CD14-positive monocyte (primary cell): ENCODE data around the gene MAP1LC3C. TPM values are rescaled to one million over a fixed set of nuclear protein-coding genes. Genes with fewer than 3 reads are reported as not detected.

ENCODE experiments used
- DNase-seq, 3 donors: peaks; one replicate each; pipeline ENCODE4 v3.0.0-alpha.2; 2011 to 2022
- H2AFZ ChIP-seq: 2 replicates; pipeline ENCODE4 v1.6.0; 2012; ENCODE audit warnings: mild to moderate bottlenecking, low read depth, low read length, inconsistent platforms; ENCODE audit not compliant: insufficient read depth, poor library complexity, severe bottlenecking
- H3K27ac ChIP-seq, 2 donors: 1 replicate in 1 of 2; 2 replicates in 1 of 2; pipeline ENCODE4 v1.5.1; 2012 to 2013; ENCODE audit warnings: low read length in 2 of 2, control low read depth in 1 of 2, inconsistent platforms in 1 of 2, low read depth in 1 of 2, mild to moderate bottlenecking in 1 of 2
- H3K27me3 ChIP-seq, 2 donors: one replicate each; pipeline versions ENCODE4 v1.6.0 to v1.6.1; 2011 to 2013; ENCODE audit warnings: low read length in 2 of 2; ENCODE audit not compliant: control insufficient read depth in 2 of 2, insufficient read depth in 2 of 2
- H3K36me3 ChIP-seq, 2 donors: replicated peaks in 1 of 2; 1 replicate in 1 of 2; 2 replicates in 1 of 2; pipeline versions ENCODE4 v1.5.1 to v1.6.1; 2012 to 2013; ENCODE audit warnings: low read length in 2 of 2, control low read depth in 1 of 2, inconsistent platforms in 1 of 2, mild to moderate bottlenecking in 1 of 2; ENCODE audit not compliant: insufficient read depth in 2 of 2, control insufficient read depth in 1 of 2
- H3K4me1 ChIP-seq, 2 donors: 1 replicate in 1 of 2; 2 replicates in 1 of 2; pipeline versions ENCODE4 v1.5.1 to v1.6.1; 2012 to 2013; ENCODE audit warnings: low read length in 2 of 2, control low read depth in 1 of 2, inconsistent platforms in 1 of 2, mild to moderate bottlenecking in 1 of 2, moderate library complexity in 1 of 2; ENCODE audit not compliant: insufficient read depth in 2 of 2, control insufficient read depth in 1 of 2
- H3K4me2 ChIP-seq: replicated peaks from 2 replicates; pipeline ENCODE3; 2012; ENCODE audit warnings: low read length, moderate library complexity, mild to moderate bottlenecking; ENCODE audit not compliant: poor library complexity, severe bottlenecking; ENCODE audit errors: extremely low read depth
- H3K4me3 ChIP-seq, 3 experiments: fragments of 200-600 bp in 1 of 3; sonication (generic) in 1 of 3; replicated peaks in 1 of 3; 1 replicate in 2 of 3; 2 replicates in 1 of 3; pipeline ENCODE4 v1.5.1; 2011 to 2013; ENCODE audit warnings: low read length in 3 of 3, mild to moderate bottlenecking in 3 of 3, control low read depth in 2 of 3, low read depth in 2 of 3, inconsistent platforms in 1 of 3, moderate library complexity in 1 of 3
- H3K79me2 ChIP-seq: 2 replicates; pipeline ENCODE4 v1.6.0; 2012; ENCODE audit warnings: mild to moderate bottlenecking, control low read depth, inconsistent platforms, low read length, moderate library complexity; ENCODE audit not compliant: insufficient read depth
- H3K9ac ChIP-seq: 2 replicates; pipeline ENCODE4 v1.6.0; 2017; ENCODE audit warnings: low read length, mild to moderate bottlenecking; ENCODE audit not compliant: insufficient read depth, poor library complexity, severe bottlenecking
- H3K9me3 ChIP-seq, 2 donors: replicated peaks in 1 of 2; 1 replicate in 1 of 2; 2 replicates in 1 of 2; pipeline versions ENCODE4 v1.5.1 to v1.6.1; 2012 to 2013; ENCODE audit warnings: low read length in 2 of 2, control low read depth in 1 of 2; ENCODE audit not compliant: control insufficient read depth in 1 of 2, insufficient read depth in 1 of 2
- H4K20me1 ChIP-seq: 2 replicates; pipeline ENCODE4 v1.6.0; 2012; ENCODE audit warnings: mild to moderate bottlenecking, low read length, control low read depth, moderate library complexity; ENCODE audit not compliant: insufficient read depth
- H3K27ac Mint-ChIP-seq, 7 donors: one replicate each; pipeline ENCODE4 v1.8.0; 2020; ENCODE audit warnings: mild to moderate bottlenecking in 7 of 7, mixed read lengths in 7 of 7, moderate library complexity in 6 of 7, inconsistent platforms in 2 of 7
- H3K27me3 Mint-ChIP-seq, 3 donors: one replicate each; pipeline ENCODE4 v1.8.0; 2021 to 2022; ENCODE audit warnings: low read depth in 3 of 3, mild to moderate bottlenecking in 3 of 3, mixed read lengths in 3 of 3, moderate library complexity in 3 of 3, inconsistent platforms in 1 of 3
- H3K36me3 Mint-ChIP-seq, 2 donors: one replicate each; pipeline ENCODE4 v1.8.0; 2020; ENCODE audit warnings: mixed read lengths in 2 of 2, inconsistent platforms in 1 of 2, mild to moderate bottlenecking in 1 of 2
- H3K4me1 Mint-ChIP-seq: one replicate; pipeline ENCODE4 v1.8.0; 2020; ENCODE audit warnings: mild to moderate bottlenecking, mixed read lengths
- H3K4me3 Mint-ChIP-seq, 2 donors: one replicate each; pipeline ENCODE4 v1.8.0; 2020; ENCODE audit warnings: mild to moderate bottlenecking in 2 of 2, mixed read lengths in 2 of 2, moderate library complexity in 1 of 2
- H3K9me3 Mint-ChIP-seq, 7 donors: one replicate each; pipeline ENCODE4 v1.8.0; 2020 to 2022; ENCODE audit warnings: mixed read lengths in 7 of 7, mild to moderate bottlenecking in 6 of 7, moderate library complexity in 6 of 7, inconsistent platforms in 2 of 7
- WGBS: methylation state at CpG from one replicate; pipeline ENCODE4 v1.1.5; 2013; ENCODE audit warnings: missing lambda C conversion rate; ENCODE audit not compliant: insufficient coverage; 5-methylcytosine and 5-hydroxymethylcytosine counted together
- intact Hi-C, 2 donors: fragments of 100-400 bp; cut with micrococcal nuclease; formaldehyde crosslinking; loops; one replicate each; pipeline versions ENCODE4 v1.15.0 to v1.15.1; 2023
- polyA plus RNA-seq, 3 donors: library from polyadenylated mRNA; depleted of rRNA in 1 of 3; unstranded in 2 of 3; stranded (reverse) in 1 of 3; fragments of 300-500 nt in 2 of 3; fragments of >200 nt in 1 of 3; fragmentation: Illumina TruSeq in 2 of 3; gene quantifications; 1 replicate in 2 of 3; 2 replicates in 1 of 3; pipeline ENCODE4 v1.2.3, GENCODE V29; 2012 to 2021
- TF ChIP-seq, protein P1 (sequence below): fragments of 200-600 bp; IDR thresholded peaks from one replicate; pipeline ENCODE4 v1.8.0; 2022; ENCODE audit warnings: antibody characterized with exemption, mild to moderate bottlenecking

MAP1LC3C gene
- polyA plus RNA-seq, 3 donors: 0.07 TPM; not detected in 2

DNA sequence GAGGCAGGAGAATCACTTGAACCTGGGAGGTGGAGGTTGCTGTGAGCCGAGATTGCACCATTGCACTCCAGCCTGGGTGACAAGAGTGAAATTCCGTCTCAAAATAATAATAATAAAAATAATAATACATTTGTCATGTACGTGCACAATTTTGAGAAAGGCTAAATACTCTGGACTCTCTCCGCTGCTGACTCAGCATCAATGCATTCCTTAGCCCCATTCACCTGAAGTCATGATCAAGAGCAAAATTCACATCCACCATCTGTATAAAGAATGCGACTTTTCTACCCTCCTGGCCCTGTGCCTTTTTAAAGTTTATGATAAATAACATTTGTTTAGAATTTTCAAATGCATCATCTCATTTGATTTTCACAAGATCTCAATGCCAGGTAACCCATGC lies 35.5 kb upstream of the MAP1LC3C start:
- no peaks in the 10 kb centered on the region for H3K36me3 Mint-ChIP-seq
- Histone ChIP-seq H3K9me3 (no peaks in the 10 kb centered on the region), H3K4me3 (no peak overlapping the region), H2AFZ (no peak overlapping the region), H3K9ac (no peak overlapping the region), H4K20me1 (no peaks in the 10 kb centered on the region), H3K27ac (no peak overlapping the region), H3K4me2 (no peak overlapping the region), H3K79me2 (no peaks in the 10 kb centered on the region), H3K36me3 (no peaks in the 10 kb centered on the region), H3K27me3 (no peaks in the 10 kb centered on the region), H3K4me1 (no peaks in the 10 kb centered on the region)
- peaks cover 3 to 6% (median 4%) of the 10 kb centered on the region in 3 donors for H3K27me3 Mint-ChIP-seq
- no CpG with 5 or more reads among the region's 5 CpGs for WGBS
- peaks cover 0 to 3% (median 0%) of the 10 kb centered on the region in 7 donors for H3K9me3 Mint-ChIP-seq
- H3K4me1 Mint-ChIP-seq: no peaks in the 10 kb centered on the region
- intact Hi-C loops: no loop called here
- no peak for DNase-seq
- no peak overlapping the region for H3K4me3 Mint-ChIP-seq
- no peak overlapping the region for H3K27ac Mint-ChIP-seq
- TF ChIP-seq, protein P1, sequence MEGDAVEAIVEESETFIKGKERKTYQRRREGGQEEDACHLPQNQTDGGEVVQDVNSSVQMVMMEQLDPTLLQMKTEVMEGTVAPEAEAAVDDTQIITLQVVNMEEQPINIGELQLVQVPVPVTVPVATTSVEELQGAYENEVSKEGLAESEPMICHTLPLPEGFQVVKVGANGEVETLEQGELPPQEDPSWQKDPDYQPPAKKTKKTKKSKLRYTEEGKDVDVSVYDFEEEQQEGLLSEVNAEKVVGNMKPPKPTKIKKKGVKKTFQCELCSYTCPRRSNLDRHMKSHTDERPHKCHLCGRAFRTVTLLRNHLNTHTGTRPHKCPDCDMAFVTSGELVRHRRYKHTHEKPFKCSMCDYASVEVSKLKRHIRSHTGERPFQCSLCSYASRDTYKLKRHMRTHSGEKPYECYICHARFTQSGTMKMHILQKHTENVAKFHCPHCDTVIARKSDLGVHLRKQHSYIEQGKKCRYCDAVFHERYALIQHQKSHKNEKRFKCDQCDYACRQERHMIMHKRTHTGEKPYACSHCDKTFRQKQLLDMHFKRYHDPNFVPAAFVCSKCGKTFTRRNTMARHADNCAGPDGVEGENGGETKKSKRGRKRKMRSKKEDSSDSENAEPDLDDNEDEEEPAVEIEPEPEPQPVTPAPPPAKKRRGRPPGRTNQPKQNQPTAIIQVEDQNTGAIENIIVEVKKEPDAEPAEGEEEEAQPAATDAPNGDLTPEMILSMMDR: no peak

- no peak overlapping the region for H3K9ac ChIP-seq
- H3K4me1 Mint-ChIP-seq: no peaks in the 10 kb centered on the region
Observed at GRCh38 chr1:242033447-242033846, 34.5 kb upstream of the MAP1LC3C start.

More at GRCh38 chr1:242033447-242033846, 34.5 kb upstream of the MAP1LC3C start:
- H3K4me1 ChIP-seq: no peaks in the 10 kb centered on the region
- no peaks in the 10 kb centered on the region for H3K27me3 ChIP-seq
- no peaks in the 10 kb centered on the region for H3K9me3 ChIP-seq
- 77% methylated on average over 3 of the region's 4 CpGs for WGBS
- H3K27me3 Mint-ChIP-seq: peaks cover 3 to 6% (median 4%) of the 10 kb centered on the region in 3 donors
- intact Hi-C loops: no loop called here
- no peak for DNase-seq
- no peak overlapping the region for H3K4me3 Mint-ChIP-seq
- no peak overlapping the region for H3K27ac ChIP-seq
- no peaks in the 10 kb centered on the region for H3K79me2 ChIP-seq
- no peak overlapping the region for H2AFZ ChIP-seq
- H3K36me3 ChIP-seq: no peaks in the 10 kb centered on the region
- H3K27ac Mint-ChIP-seq: no peak overlapping the region
- no peak overlapping the region for H3K4me2 ChIP-seq
- no peak overlapping the region for H3K4me3 ChIP-seq
- no peaks in the 10 kb centered on the region for H3K36me3 Mint-ChIP-seq
- H3K9me3 Mint-ChIP-seq: peaks cover 0 to 3% (median 0%) of the 10 kb centered on the region in 7 donors
- TF ChIP-seq, protein P1: no peak
- no peaks in the 10 kb centered on the region for H4K20me1 ChIP-seq
